ENCODE measurements around the gene AKAP13.
"Not testable (repeated sequence)": the region's sequence is repeated elsewhere in the genome, so short reads cannot be mapped to it uniquely, and the experiment has no call there.

The AKAP13 gene

GRCh38 chr15:85414495-85414894, 34.1 kb downstream of the AKAP13 start:
- no peak for DNase-seq

GRCh38 chr15:85414991-85415390, 34.6 kb downstream of the AKAP13 start:
- DNase-seq: no peak

- no peak for DNase-seq
These were observed 35.4 kb downstream of the AKAP13 start for GRCh38 chr15:85415783-85416182.

- DNase-seq: no peak
These were observed 36.9 kb downstream of the AKAP13 start for GRCh38 chr15:85417276-85417675.

- DNase-seq: no peak
These were observed 38.8 kb downstream of the AKAP13 start for GRCh38 chr15:85419161-85419560.

- DNase-seq: no peak
These were observed 40.9 kb downstream of the AKAP13 start for GRCh38 chr15:85421116-85421925.

GRCh38 chr15:85422607-85423006, 42.2 kb downstream of the AKAP13 start:
- DNase-seq: no peak

- no peak for DNase-seq
These were observed 42.9 kb downstream of the AKAP13 start for GRCh38 chr15:85423256-85423655.

- DNase-seq: no peak
These were observed 43.8 kb downstream of the AKAP13 start for GRCh38 chr15:85424154-85424553.

GRCh38 chr15:85426481-85426880, 46.1 kb downstream of the AKAP13 start:
- DNase-seq: no peak

- no peak for DNase-seq
These were observed 47.1 kb downstream of the AKAP13 start for GRCh38 chr15:85427286-85428028.

- no peak for DNase-seq
These were observed 49.1 kb downstream of the AKAP13 start for GRCh38 chr15:85429522-85429921.

GRCh38 chr15:85430406-85431204, 50.2 kb downstream of the AKAP13 start:
- DNase-seq: no peak

GRCh38 chr15:85439996-85440395, 59.6 kb downstream of the AKAP13 start:
- no peak for DNase-seq

GRCh38 chr15:85440451-85440850, 60.0 kb downstream of the AKAP13 start:
- no peak for DNase-seq

- not testable (repeated sequence) for DNase-seq
These were observed 61.5 kb downstream of the AKAP13 start for GRCh38 chr15:85441854-85442253.

GRCh38 chr15:85443046-85443445, 62.6 kb downstream of the AKAP13 start:
- DNase-seq: no peak

GRCh38 chr15:85443593-85444087, 63.2 kb downstream of the AKAP13 start:
- DNase-seq: no peak

GRCh38 chr15:85444122-85444745, 63.8 kb downstream of the AKAP13 start:
- DNase-seq: no peak

- no peak for DNase-seq
These were observed 65.0 kb downstream of the AKAP13 start for GRCh38 chr15:85445361-85445760.

GRCh38 chr15:85451099-85451700, 70.8 kb downstream of the AKAP13 start:
- no peak for DNase-seq

GRCh38 chr15:85452436-85452835, 72.0 kb downstream of the AKAP13 start:
- DNase-seq: no peak

Data from activated naive CD4-positive, alpha-beta T cell treated with anti-CD3 and anti-CD28 coated beads, Interleukin-2, amount 50 U/mL, for 16 hours (primary cell).